ENCODE measurements around the gene MEF2A.

MEF2A gene

GRCh38 chr15:99621767-99622166, 56.0 kb downstream of the MEF2A start:
- TF ChIP-seq CTCF (IDR thresholded peaks at IDR 0.05; ENCODE audit: low read length, missing control alignments) = no peak
- no peak overlapping the region for H3K4me3 ChIP-seq (replicated peaks; ENCODE audit: low read depth, low read length)
- DNase-seq (ENCODE audit: low read depth) = no peak

GRCh38 chr15:99628374-99629001, 62.7 kb downstream of the MEF2A start:
- H3K4me3 ChIP-seq (replicated peaks; ENCODE audit: low read depth, low read length) = no peak overlapping the region
- no peak for TF ChIP-seq CTCF (IDR thresholded peaks at IDR 0.05; ENCODE audit: low read length, missing control alignments)
- DNase-seq (ENCODE audit: low read depth) = no peak

GRCh38 chr15:99630607-99631131, 64.9 kb downstream of the MEF2A start:
- no peak for TF ChIP-seq CTCF (IDR thresholded peaks at IDR 0.05; ENCODE audit: low read length, missing control alignments)
- H3K4me3 ChIP-seq (replicated peaks; ENCODE audit: low read depth, low read length) = no peak overlapping the region
- DNase-seq (ENCODE audit: low read depth) = no peak

GRCh38 chr15:99631255-99631654, 65.5 kb downstream of the MEF2A start:
- no peak overlapping the region for H3K4me3 ChIP-seq (replicated peaks; ENCODE audit: low read depth, low read length)
- no peak for TF ChIP-seq CTCF (IDR thresholded peaks at IDR 0.05; ENCODE audit: low read length, missing control alignments)
- no peak for DNase-seq (ENCODE audit: low read depth)

- TF ChIP-seq CTCF (IDR thresholded peaks at IDR 0.05; ENCODE audit: low read length, missing control alignments) = no peak
- H3K4me3 ChIP-seq (replicated peaks; ENCODE audit: low read depth, low read length) = no peak overlapping the region
- no peak for DNase-seq (ENCODE audit: low read depth)
These were observed 66.7 kb downstream of the MEF2A start for GRCh38 chr15:99632521-99632920.

GRCh38 chr15:99633655-99634054, 67.9 kb downstream of the MEF2A start:
- no peak for TF ChIP-seq CTCF (IDR thresholded peaks at IDR 0.05; ENCODE audit: low read length, missing control alignments)
- no peak overlapping the region for H3K4me3 ChIP-seq (replicated peaks; ENCODE audit: low read depth, low read length)
- DNase-seq (ENCODE audit: low read depth) = no peak

GRCh38 chr15:99634576-99634975, 68.8 kb downstream of the MEF2A start:
- no peak for DNase-seq (ENCODE audit: low read depth)
- H3K4me3 ChIP-seq (replicated peaks; ENCODE audit: low read depth, low read length) = no peak overlapping the region
- TF ChIP-seq CTCF (IDR thresholded peaks at IDR 0.05; ENCODE audit: low read length, missing control alignments) = no peak

Measured in fibroblast of pulmonary artery (primary cell).